Keratinocyte (primary cell): ENCODE measurements around the gene NAALADL2. TPM values are rescaled to one million over a fixed set of nuclear protein-coding genes. Genes with fewer than 3 reads are reported as not detected.
A peak's percentile ranks its signal among the peaks of the same experiment; 100 is the strongest.

ENCODE experiments used
- DNase-seq: peaks from one replicate; pipeline ENCODE4 v3.0.0-alpha.2; 2011; ENCODE audit warnings: low read depth, missing footprints, low spot score
- FAIRE-seq: peaks from 2 replicates; lab custom pipeline; 2011; peaks lifted over from hg19 to GRCh38; lab: Jason Lieb, UNC
- H2AFZ ChIP-seq: 2 replicates; pipeline ENCODE4 v1.6.0; 2012; ENCODE audit warnings: low read length, control low read depth, inconsistent platforms; ENCODE audit not compliant: control insufficient read depth
- H3K27ac ChIP-seq: 2 replicates; pipeline ENCODE4 v1.5.1; 2011; ENCODE audit warnings: low read length; ENCODE audit not compliant: control insufficient read depth, insufficient read depth
- H3K27me3 ChIP-seq: 3 replicates; pipeline ENCODE4 v1.6.0; 2011; ENCODE audit warnings: low read length; ENCODE audit not compliant: control insufficient read depth, insufficient read depth; ENCODE audit errors: extremely low read depth
- H3K36me3 ChIP-seq, 2 experiments: 2 replicates in 1 of 2; 3 replicates in 1 of 2; pipeline ENCODE4 v1.5.1; 2011; ENCODE audit warnings: low read length in 2 of 2, mild to moderate bottlenecking in 1 of 2; ENCODE audit not compliant: control insufficient read depth in 2 of 2, insufficient read depth in 2 of 2; ENCODE audit errors: extremely low read depth in 1 of 2
- H3K4me1 ChIP-seq: 3 replicates; pipeline ENCODE4 v1.5.1; 2011; ENCODE audit warnings: low read length; ENCODE audit not compliant: control insufficient read depth, insufficient read depth; ENCODE audit errors: extremely low read depth
- H3K4me2 ChIP-seq: 3 replicates; pipeline ENCODE4 v1.6.0; 2011; ENCODE audit warnings: low read depth, low read length; ENCODE audit not compliant: control insufficient read depth, insufficient read depth; ENCODE audit errors: extremely low read depth
- H3K4me3 ChIP-seq, 3 experiments: fragments of 200-600 bp in 1 of 3; sonication (generic) in 1 of 3; 2 replicates in 2 of 3; 3 replicates in 1 of 3; pipeline ENCODE4 v1.5.1; 2011 to 2016; ENCODE audit warnings: low read length in 3 of 3, mild to moderate bottlenecking in 3 of 3, control low read depth in 2 of 3, inconsistent platforms in 1 of 3, low read depth in 1 of 3, mixed read lengths in 1 of 3, mixed run types in 1 of 3, moderate library complexity in 1 of 3; ENCODE audit not compliant: control insufficient read depth in 2 of 3, insufficient read depth in 2 of 3; ENCODE audit errors: extremely low read depth in 1 of 3
- H3K79me2 ChIP-seq: 2 replicates; pipeline ENCODE4 v1.6.0; 2012; ENCODE audit warnings: low read length; ENCODE audit not compliant: control insufficient read depth, insufficient read depth
- H3K9ac ChIP-seq: 3 replicates; pipeline ENCODE4 v1.6.0; 2011; ENCODE audit warnings: low read length; ENCODE audit not compliant: control insufficient read depth, insufficient read depth; ENCODE audit errors: extremely low read depth
- H3K9me1 ChIP-seq: 3 replicates; pipeline ENCODE4 v1.6.0; 2011; ENCODE audit warnings: low read length; ENCODE audit not compliant: control insufficient read depth, insufficient read depth; ENCODE audit errors: extremely low read depth
- H3K9me3 ChIP-seq: 2 replicates; pipeline ENCODE4 v1.5.1; 2012; ENCODE audit warnings: low read depth, low read length; ENCODE audit not compliant: control insufficient read depth
- H4K20me1 ChIP-seq: 3 replicates; pipeline ENCODE4 v1.6.0; 2011; ENCODE audit warnings: low read length; ENCODE audit not compliant: control insufficient read depth, insufficient read depth; ENCODE audit errors: extremely low read depth
- EZH2 ChIP-seq: IDR thresholded peaks from one replicate; pipeline ENCODE4 v1.6.1; 2012; ENCODE audit warnings: inconsistent platforms, mild to moderate bottlenecking, low read length, moderate library complexity
- dilution Hi-C: fragments of 300-500 bp; cut with MboI; formaldehyde crosslinking; loops from one replicate; pipeline ENCODE4 v1.7.0; 2020; ENCODE audit warnings: low sequenced_read_pairs; ENCODE audit not compliant: extremely low pct_ligation_motif_present
- polyA plus RNA-seq, 5 experiments: library from polyadenylated mRNA; depleted of rRNA in 3 of 5; stranded (reverse) in 3 of 5; stranded (forward) in 1 of 5; unstranded in 1 of 5; fragments of >200 nt; gene quantifications; 1 replicate in 1 of 5; 2 replicates in 3 of 5; 3 replicates in 1 of 5; pipeline versions ENCODE4 v1.2.1 to v1.2.3, GENCODE V29; 2011 to 2012; ENCODE audit warnings: missing spikeins in 2 of 5, low read depth in 1 of 5, low replicate concordance in 1 of 5
- TF ChIP-seq, protein P1 (sequence below), 3 experiments: IDR thresholded peaks in 1 of 3; conservative IDR thresholded peaks in 1 of 3; optimal IDR thresholded peaks in 1 of 3; 2 replicates in 2 of 3; 3 replicates in 1 of 3; pipeline versions ENCODE3 to v1.5.1; 2011; ENCODE audit warnings: low read length in 3 of 3, mild to moderate bottlenecking in 3 of 3, moderate library complexity in 2 of 3, control low read depth in 1 of 3, inconsistent platforms in 1 of 3; ENCODE audit not compliant: insufficient read depth in 2 of 3; ENCODE audit errors: extremely low read depth in 1 of 3

The NAALADL2 gene
- polyA plus RNA-seq, 1 donor (not counting 4 experiments of a cell fraction or from before 2014, with no cell fraction given): 0.75 TPM

DNA sequence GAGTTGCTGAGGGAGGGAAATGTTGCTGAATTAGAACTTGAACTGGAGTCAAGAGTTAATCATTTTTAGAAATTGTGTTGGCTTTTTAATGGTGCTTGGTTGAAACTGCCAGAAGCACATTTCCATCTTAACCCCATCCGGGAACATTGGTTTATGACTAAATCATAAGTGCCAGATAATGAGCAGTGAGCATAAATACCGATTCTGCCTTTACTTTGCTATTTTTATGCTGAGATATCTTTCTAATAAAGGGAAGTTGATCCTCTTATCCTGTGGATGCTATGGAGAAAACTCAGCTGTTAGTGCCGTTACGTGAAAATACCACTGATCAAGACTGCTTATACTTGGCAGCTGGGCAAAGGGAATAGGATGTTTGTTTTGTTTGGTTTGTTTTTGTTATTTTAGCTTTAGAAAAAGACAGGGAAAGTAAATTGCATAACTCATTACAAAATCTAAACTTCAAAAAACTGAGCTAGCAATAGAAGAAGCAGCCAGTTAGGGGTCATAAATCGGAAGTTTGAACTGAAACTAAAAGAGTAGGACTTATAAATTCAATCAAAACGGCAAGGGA is 813.1 kb downstream of the NAALADL2 start:
- no peak overlapping the region for H3K9ac ChIP-seq
- peak overlapping the region in 2 of 3 experiments; percentile 17 to 52 for H3K4me3 ChIP-seq
- H3K27ac ChIP-seq: no peak overlapping the region
- FAIRE-seq (no peak), DNase-seq (no peak)
- dilution Hi-C loops: no loop called here
- H3K4me1 ChIP-seq: no peaks in the 10 kb centered on the region
- H3K9me3 ChIP-seq: no peaks in the 10 kb centered on the region
- no peaks in the 10 kb centered on the region for H3K79me2 ChIP-seq
- TF ChIP-seq EZH2: no peak
- TF ChIP-seq, protein P1, sequence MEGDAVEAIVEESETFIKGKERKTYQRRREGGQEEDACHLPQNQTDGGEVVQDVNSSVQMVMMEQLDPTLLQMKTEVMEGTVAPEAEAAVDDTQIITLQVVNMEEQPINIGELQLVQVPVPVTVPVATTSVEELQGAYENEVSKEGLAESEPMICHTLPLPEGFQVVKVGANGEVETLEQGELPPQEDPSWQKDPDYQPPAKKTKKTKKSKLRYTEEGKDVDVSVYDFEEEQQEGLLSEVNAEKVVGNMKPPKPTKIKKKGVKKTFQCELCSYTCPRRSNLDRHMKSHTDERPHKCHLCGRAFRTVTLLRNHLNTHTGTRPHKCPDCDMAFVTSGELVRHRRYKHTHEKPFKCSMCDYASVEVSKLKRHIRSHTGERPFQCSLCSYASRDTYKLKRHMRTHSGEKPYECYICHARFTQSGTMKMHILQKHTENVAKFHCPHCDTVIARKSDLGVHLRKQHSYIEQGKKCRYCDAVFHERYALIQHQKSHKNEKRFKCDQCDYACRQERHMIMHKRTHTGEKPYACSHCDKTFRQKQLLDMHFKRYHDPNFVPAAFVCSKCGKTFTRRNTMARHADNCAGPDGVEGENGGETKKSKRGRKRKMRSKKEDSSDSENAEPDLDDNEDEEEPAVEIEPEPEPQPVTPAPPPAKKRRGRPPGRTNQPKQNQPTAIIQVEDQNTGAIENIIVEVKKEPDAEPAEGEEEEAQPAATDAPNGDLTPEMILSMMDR (optimal IDR thresholded peaks at IDR 0.05 in 1 of 3, IDR thresholded peaks at IDR 0.05 in 1 of 3, conservative IDR thresholded peaks at IDR 0.05 in 1 of 3; ENCODE audit: extremely low read depth in 1 of 3, insufficient read depth in 2 of 3, low read length in 3 of 3): no peak
- H2AFZ ChIP-seq: peak overlapping the region; percentile 78
- H3K27me3 ChIP-seq: no peaks in the 10 kb centered on the region
- no peaks in the 10 kb centered on the region for H3K9me1 ChIP-seq
- H4K20me1 ChIP-seq: no peaks in the 10 kb centered on the region
- H3K4me2 ChIP-seq: peak overlapping the region; percentile 69
- no peaks in the 10 kb centered on the region for H3K36me3 ChIP-seq

DNA sequence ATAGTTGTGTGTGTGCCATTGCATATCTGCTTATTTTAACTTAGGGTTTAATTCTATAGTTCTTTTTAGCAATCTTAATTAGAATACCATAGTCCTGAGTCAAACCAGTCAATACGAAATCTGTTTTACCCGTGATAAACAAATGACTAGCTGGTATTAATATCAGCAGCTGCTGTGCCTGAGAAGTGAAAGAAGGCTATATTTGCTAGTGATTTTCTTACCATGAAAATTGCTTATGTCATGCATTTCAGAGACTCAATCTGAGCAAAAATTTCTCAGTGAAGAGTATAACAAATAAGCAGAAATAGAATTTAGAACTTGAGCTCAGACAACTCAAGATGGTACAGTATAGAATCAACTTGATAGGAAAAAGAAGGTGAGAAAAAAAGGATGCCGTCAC is 820.4 kb downstream of the NAALADL2 start:
- Histone ChIP-seq H3K79me2 (no peaks in the 10 kb centered on the region), H3K9me3 (no peaks in the 10 kb centered on the region), H3K9me1 (no peaks in the 10 kb centered on the region), H3K9ac (no peak overlapping the region), H3K4me2 (no peak overlapping the region), H3K4me1 (no peaks in the 10 kb centered on the region), H4K20me1 (no peaks in the 10 kb centered on the region), H3K36me3 (no peaks in the 10 kb centered on the region), H3K27ac (no peak overlapping the region), H3K27me3 (no peaks in the 10 kb centered on the region), H3K4me3 (no peak overlapping the region), H2AFZ (no peak overlapping the region)
- dilution Hi-C loops: no loop called here
- FAIRE-seq: no peak
- no peak for DNase-seq
- TF ChIP-seq EZH2: no peak

DNA sequence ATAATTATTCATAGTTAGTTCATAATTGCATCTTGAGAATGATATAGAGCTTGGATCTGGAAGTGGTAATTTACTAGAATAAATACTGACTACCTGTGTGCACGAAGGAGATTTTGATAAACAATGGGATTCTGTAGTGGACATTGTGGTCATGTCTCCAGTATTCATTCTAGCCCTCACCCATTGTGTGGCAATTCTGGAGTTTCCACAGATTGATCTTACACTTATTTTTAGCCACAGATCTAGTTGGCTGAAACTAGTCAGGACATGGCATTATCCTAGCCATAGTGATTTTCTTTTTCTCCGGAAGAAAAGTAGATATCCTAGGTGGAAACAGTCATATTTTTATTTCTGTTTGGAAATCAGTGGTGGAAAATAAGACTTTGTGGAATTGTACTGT is 833.1 kb downstream of the NAALADL2 start:
- no peak overlapping the region for H3K27ac ChIP-seq
- no peaks in the 10 kb centered on the region for H3K9me1 ChIP-seq
- H3K9me3 ChIP-seq: no peaks in the 10 kb centered on the region
- DNase-seq (no peak), FAIRE-seq (no peak)
- no peaks in the 10 kb centered on the region for H3K27me3 ChIP-seq
- no peaks in the 10 kb centered on the region for H3K79me2 ChIP-seq
- no peak overlapping the region for H3K9ac ChIP-seq
- no peak overlapping the region for H3K4me3 ChIP-seq
- no peak overlapping the region for H3K4me2 ChIP-seq
- no peaks in the 10 kb centered on the region for H4K20me1 ChIP-seq
- no peaks in the 10 kb centered on the region for H3K36me3 ChIP-seq
- no peak overlapping the region for H2AFZ ChIP-seq
- H3K4me1 ChIP-seq: no peaks in the 10 kb centered on the region
- dilution Hi-C loops: no loop called here
- TF ChIP-seq, protein P1 (optimal IDR thresholded peaks at IDR 0.05 in 1 of 3, IDR thresholded peaks at IDR 0.05 in 1 of 3, conservative IDR thresholded peaks at IDR 0.05 in 1 of 3; ENCODE audit: extremely low read depth in 1 of 3, insufficient read depth in 2 of 3, low read length in 3 of 3): no peak
- no peak for TF ChIP-seq EZH2
